Panc1 (cell line): ENCODE results near the gene SMIM33. TPM values are rescaled to one million over a fixed set of nuclear protein-coding genes. Genes with fewer than 3 reads are reported as not detected.

Source experiments
- ATAC-seq: fragments of 200-7000 bp; cut with Tn5 transposase; 2 replicates; pipeline ENCODE4 v1.9.1; 2020; ENCODE audit warnings: mild to moderate bottlenecking, moderate library complexity
- BruUV-seq: library from RNA; stranded (reverse); fragments of 400-500 nt; replicated peaks from 2 replicates; lab custom pipeline; 2021; lab: Mats Ljungman, UMichigan
- CTCF ChIA-PET: fragments of 300-600 bp; sonication (Branson Sonifier 250); formaldehyde crosslinking; loops from one replicate; lab custom pipeline; 2022; ENCODE audit warnings: antibody characterized with exemption; lab: Charles Lee
- POLR2A ChIA-PET: fragments of 300-600 bp; sonication (Branson Sonifier 250); formaldehyde crosslinking; loops from one replicate; lab custom pipeline; 2022; ENCODE audit warnings: antibody characterized with exemption; lab: Charles Lee
- DNase-seq: peaks from one replicate; pipeline ENCODE4 v3.0.0-alpha.2; 2010; ENCODE audit warnings: low read depth, low spot score
- H3K27ac ChIP-seq: 2 replicates; pipeline ENCODE4 v1.5.1; 2011; ENCODE audit warnings: mild to moderate bottlenecking, low read length, inconsistent platforms
- H3K27me3 ChIP-seq: fragments of 200-500 bp; sonication (Bioruptor generic); 2 replicates; pipeline ENCODE4 v1.6.0; 2014; ENCODE audit warnings: low read length, inconsistent platforms; ENCODE audit not compliant: control insufficient read depth, insufficient read depth
- H3K36me3 ChIP-seq: fragments of 200-500 bp; sonication (Bioruptor generic); 2 replicates; pipeline ENCODE4 v1.5.1; 2014; ENCODE audit warnings: inconsistent platforms, mild to moderate bottlenecking, low read length, moderate library complexity; ENCODE audit not compliant: control insufficient read depth, insufficient read depth
- H3K4me1 ChIP-seq: 2 replicates; pipeline ENCODE4 v1.5.1; 2011; ENCODE audit warnings: inconsistent platforms, mild to moderate bottlenecking, low read length, moderate library complexity; ENCODE audit not compliant: control insufficient read depth, insufficient read depth
- H3K4me3 ChIP-seq, 2 experiments: 2 replicates each; pipeline ENCODE4 v1.5.1; 2011 to 2012; ENCODE audit warnings: low read depth in 2 of 2, low read length in 2 of 2, mild to moderate bottlenecking in 2 of 2, inconsistent platforms in 1 of 2, moderate library complexity in 1 of 2
- H3K9me3 ChIP-seq: fragments of 200-500 bp; sonication (Bioruptor generic); 2 replicates; pipeline ENCODE4 v1.5.1; 2014; ENCODE audit warnings: low read depth, mild to moderate bottlenecking, inconsistent platforms, low read length, moderate library complexity; ENCODE audit not compliant: control insufficient read depth, insufficient read depth
- CTCF ChIP-seq: fragments of 450-650 bp; IDR thresholded peaks from 2 replicates; pipeline ENCODE4 v1.5.1; 2017; ENCODE audit warnings: mild to moderate bottlenecking
- POLR2AphosphoS5 ChIP-seq: IDR thresholded peaks from 2 replicates; pipeline ENCODE4 v1.6.1; 2012; ENCODE audit warnings: mild to moderate bottlenecking, low read depth, low read length, moderate library complexity
- REST ChIP-seq, 2 experiments: IDR thresholded peaks; 2 replicates each; pipeline ENCODE4 v1.6.1; 2011 to 2012; ENCODE audit warnings: low read depth in 2 of 2, control low read depth in 1 of 2, low read length in 1 of 2, mild to moderate bottlenecking in 1 of 2, moderate library complexity in 1 of 2; ENCODE audit not compliant: insufficient read depth in 1 of 2
- SIN3A ChIP-seq: IDR thresholded peaks from 2 replicates; pipeline ENCODE4 v1.6.1; 2012; ENCODE audit warnings: low read depth, mild to moderate bottlenecking, low read length, moderate library complexity, borderline replicate concordance; ENCODE audit not compliant: insufficient read depth
- TCF7L2 ChIP-seq: IDR thresholded peaks from 2 replicates; pipeline ENCODE4 v1.6.1; 2011; ENCODE audit warnings: mild to moderate bottlenecking, low read depth, low read length, inconsistent platforms
- in situ Hi-C: cut with HindIII; loops from 2 replicates; pipeline ENCODE4 v1.10.0; 2016; ENCODE audit warnings: low sequenced_read_pairs, low pct_unique_long_range_greater_than_20kb
- intact Hi-C: fragments of 100-400 bp; cut with micrococcal nuclease; formaldehyde crosslinking; loops from one replicate; pipeline ENCODE4 v1.10.0; 2022; ENCODE audit not compliant: unreplicated experiment
- total RNA-seq: library from RNA; stranded (reverse); gene quantifications from one replicate; pipeline ENCODE4 v1.2.1, GENCODE V29; 2021; ENCODE audit not compliant: unreplicated experiment

Gene SMIM33
- total RNA-seq, 1 experiment from 2014 or later = not detected

- no peak for TF ChIP-seq REST (IDR thresholded peaks at IDR 0.05; ENCODE audit: insufficient read depth in 1 of 2, low read depth in 2 of 2, low read length in 1 of 2)
- no peak for TF ChIP-seq TCF7L2
- no peak for TF ChIP-seq SIN3A
- no peak for TF ChIP-seq CTCF
- no peak for TF ChIP-seq POLR2AphosphoS5
- no TSS peak for BruUV-seq
- POLR2A ChIA-PET = no interaction called here
- H3K27me3 ChIP-seq = no peaks in the 10 kb centered on the region
- no peaks in the 10 kb centered on the region for H3K4me1 ChIP-seq
- no peaks in the 10 kb centered on the region for H3K9me3 ChIP-seq
- no peak overlapping the region for H3K27ac ChIP-seq
- in situ Hi-C loops = no loop called here
- CTCF ChIA-PET = no interaction called here
- DNase-seq (no peak), ATAC-seq (no peak)
- no peaks in the 10 kb centered on the region for H3K36me3 ChIP-seq
- H3K4me3 ChIP-seq = no peak overlapping the region
- intact Hi-C loops = no loop called here
Observed at GRCh38 chr5:139457241-139457640, 13.6 kb upstream of the SMIM33 start.

GRCh38 chr5:139457653-139458306 lies 13.0 kb upstream of the SMIM33 start:
- no TSS peak for BruUV-seq
- DNase-seq (no peak), ATAC-seq (no peak)
- TF ChIP-seq POLR2AphosphoS5 (no peak), REST (IDR thresholded peaks at IDR 0.05; ENCODE audit: insufficient read depth in 1 of 2, low read depth in 2 of 2, low read length in 1 of 2) (no peak), CTCF (no peak)
- POLR2A ChIA-PET = interaction anchor here (0.6 to 0.7 kb wide), 2 partner anchors 113 to 128 kb away, joined by 3 to 5 read pairs; no protein-coding TSS in a partner anchor
- in situ Hi-C loops = no loop called here
- no peaks in the 10 kb centered on the region for H3K4me1 ChIP-seq
- no peak overlapping the region for H3K27ac ChIP-seq
- H3K27me3 ChIP-seq = no peaks in the 10 kb centered on the region
- intact Hi-C loops = no loop called here
- no peaks in the 10 kb centered on the region for H3K36me3 ChIP-seq
- CTCF ChIA-PET = interaction anchor here (0.9 kb wide), 1 partner anchor 56 kb away, joined by 3 read pairs; no protein-coding TSS in a partner anchor
- H3K9me3 ChIP-seq = no peaks in the 10 kb centered on the region
- H3K4me3 ChIP-seq = no peak overlapping the region
